SHP77 treated with DMSO at 0.1 percent for 48 hours (cell line): Measurements from ENCODE around the gene MYO1F.
A peak's percentile ranks its signal among the peaks of the same experiment; 100 is the strongest.
"Not testable (repeated sequence)": the region's sequence is repeated elsewhere in the genome, so short reads cannot be mapped to it uniquely, and the experiment has no call there.

Experiments
- DNase-seq: peaks from one replicate; lab custom pipeline; 2025; lab: John Stamatoyannopoulos, UW

Gene MYO1F

DNA sequence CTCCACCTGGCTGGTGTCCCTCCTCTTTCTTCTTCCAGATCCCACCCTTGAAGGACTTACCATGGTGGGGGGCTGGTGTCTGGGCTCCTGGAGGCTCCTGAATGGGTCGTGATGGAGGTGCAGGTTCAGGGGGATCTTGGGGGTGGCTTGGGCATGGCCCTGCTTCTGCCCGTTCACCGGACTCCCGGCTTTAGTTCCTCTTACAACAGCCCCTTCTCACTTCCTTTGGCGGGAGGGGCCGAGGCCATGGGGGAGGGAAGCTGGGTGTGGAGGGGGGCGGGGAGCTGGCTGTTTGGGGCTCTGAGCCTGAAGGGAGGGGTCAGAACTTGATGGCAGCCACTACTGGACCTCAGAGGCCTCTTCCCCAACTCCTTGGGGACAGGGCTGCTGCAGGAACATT lies at the start of gene MYO1F:
Gene MYO1F (minus strand): TSS at position 196 of the 400 bp plus-strand sequence. CDS start 133 bp downstream, at position 63.
- DNase-seq, result no peak

DNA sequence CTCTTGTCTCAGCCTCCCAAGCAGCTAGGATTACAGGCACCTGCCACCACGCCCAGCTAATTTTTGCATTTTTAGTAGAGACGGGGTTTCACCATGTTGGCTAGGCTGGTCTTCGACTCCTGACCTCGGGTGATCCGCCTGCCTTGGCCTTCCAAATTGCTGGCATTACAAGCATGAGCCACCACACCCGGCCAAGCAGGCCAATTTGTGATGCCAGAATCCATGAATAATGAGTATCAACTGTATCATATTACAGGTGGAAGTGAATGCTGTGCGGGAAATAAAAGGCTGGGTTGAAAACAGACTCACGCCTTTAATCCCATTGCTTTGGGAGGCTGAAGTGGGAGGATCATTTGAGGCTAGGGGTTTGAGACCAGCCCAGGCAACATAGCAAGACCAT lies 49.6 kb upstream of the MYO1F start:
- DNase-seq, result no peak

- DNase-seq, result not testable (repeated sequence)
Observed at GRCh38 chr19:8622886-8623285, 45.6 kb upstream of the MYO1F start.

GRCh38 chr19:8618751-8619150 lies 41.5 kb upstream of the MYO1F start:
- DNase-seq, result no peak

DNA sequence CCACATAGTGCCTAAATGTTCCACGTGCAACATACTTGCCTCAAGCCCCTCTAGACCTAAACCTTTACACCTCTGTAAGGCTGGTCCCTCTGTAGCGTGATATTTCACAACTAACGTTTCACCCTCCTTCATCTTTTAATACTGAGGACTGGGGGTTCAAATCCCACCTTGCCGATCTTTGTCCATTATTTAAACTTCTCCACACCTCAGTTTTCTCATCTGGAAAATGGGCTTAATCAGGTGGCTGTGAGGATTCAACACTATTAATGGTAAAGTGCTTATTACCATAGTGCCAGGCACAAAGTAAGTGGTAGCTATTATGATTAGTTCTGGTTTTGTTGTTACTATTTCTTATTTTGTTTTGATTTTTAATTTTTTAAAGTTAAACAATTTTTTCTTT lies 40.7 kb upstream of the MYO1F start:
- DNase-seq, result no peak

- DNase-seq, result not testable (repeated sequence)
Observed at GRCh38 chr19:8617325-8617724, 40.1 kb upstream of the MYO1F start.

DNA sequence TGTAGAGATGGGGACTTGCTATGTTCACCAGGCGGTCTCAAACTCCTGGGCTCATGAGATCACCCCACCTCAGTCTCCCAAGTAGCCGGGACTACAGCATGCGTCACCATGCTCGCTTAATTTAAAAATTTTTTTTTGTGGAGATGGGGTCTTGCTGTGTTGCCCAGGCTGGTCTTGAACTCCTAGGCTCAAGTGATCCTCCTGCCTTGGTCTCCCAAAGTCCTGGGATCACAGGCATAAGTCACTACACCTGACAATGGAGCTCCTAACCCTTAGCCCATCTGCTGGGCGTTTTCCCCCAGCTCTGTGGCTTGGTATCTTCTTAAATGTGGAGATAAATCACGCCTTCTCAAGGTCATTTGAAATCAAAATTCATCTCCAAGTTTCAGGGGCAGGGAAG lies 39.6 kb upstream of the MYO1F start:
- DNase-seq, result no peak

- DNase-seq, result peak; percentile 25
Observed at GRCh38 chr19:8615813-8616596, 38.8 kb upstream of the MYO1F start.

DNA sequence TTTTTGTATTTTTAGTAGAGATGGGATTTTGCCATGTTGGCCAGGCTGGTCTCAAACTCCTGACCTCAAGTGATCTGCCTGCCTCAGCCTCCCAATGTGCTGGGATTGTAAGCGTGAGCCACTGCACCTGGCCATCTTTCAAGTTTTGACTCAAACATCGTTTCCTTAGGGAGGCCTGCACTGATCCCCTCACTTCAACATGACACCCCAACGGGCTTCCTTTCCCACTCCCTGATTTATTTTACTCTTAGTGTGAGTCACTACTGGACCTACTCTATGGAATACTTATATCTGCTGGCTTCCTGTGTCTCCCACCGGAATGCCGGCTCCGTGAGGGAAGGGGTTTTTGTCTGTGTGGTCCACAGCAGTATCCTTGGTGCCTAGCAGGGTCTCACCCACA lies 37.8 kb upstream of the MYO1F start:
- no peak for DNase-seq

- no peak for DNase-seq
Observed at GRCh38 chr19:8614455-8614854, 37.2 kb upstream of the MYO1F start.

DNA sequence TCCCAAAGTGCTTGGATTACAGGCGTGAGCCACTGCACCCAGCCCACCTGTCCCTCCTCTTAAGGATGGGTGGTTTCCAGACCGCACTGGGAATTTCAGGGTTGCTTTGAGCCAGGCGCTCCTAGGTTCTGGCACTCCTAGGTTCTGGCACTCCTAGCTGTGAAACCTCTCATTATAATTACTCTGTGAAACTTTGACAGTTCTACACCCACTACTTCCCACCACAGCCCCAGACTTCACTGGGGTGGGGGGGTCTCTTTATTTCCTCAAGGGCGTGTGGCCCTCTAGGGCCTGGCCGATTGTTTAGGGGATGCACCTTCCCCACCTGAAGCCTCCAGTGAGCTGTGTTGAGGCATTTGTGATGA lies 35.5 kb upstream of the MYO1F start:
- DNase-seq, result no peak

DNA sequence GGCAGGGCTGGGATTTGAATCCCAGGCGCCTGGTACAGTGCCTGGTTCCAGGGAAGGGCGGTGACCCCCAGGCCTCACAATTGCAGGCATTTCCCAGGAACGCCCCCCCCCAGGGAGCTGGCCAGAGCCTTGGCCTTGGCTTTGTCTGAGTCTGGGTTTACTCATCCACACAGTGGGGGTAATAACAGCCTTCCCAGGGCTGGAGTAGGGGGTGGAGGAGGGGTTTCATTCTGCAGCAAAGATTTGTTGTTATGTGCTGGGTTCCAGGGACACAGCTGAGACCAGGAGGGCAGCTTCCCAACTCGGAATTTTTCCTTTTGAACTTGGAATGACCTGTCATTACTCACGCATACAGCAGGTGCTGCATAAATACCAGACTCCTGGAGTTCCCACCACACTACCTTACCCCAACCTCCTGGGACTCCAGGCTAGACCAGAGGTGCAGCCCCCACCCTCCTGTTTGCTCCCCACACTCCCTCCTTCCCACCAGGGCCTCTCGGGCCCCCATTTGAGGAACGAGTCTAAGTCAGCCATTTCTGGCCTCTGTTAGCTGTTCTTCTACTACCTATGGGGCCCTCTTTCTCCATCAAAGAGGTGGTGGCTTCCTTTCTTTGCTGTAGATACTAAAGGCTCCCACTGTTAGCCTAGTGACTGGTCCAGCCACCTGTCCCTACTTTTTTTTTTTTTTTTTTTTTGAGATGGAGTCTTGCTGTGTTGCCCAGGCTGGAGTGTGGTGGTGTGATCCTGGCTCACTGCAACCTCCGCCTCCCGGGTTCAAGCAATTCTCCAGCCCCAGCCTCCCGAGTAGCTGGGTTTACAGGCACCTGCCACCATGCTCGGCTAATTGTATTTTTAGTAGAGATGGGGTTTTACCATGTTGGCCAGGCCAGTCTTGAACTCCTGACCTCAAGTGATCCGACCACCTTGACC lies 34.9 kb upstream of the MYO1F start:
- no peak for DNase-seq

- DNase-seq, result no peak
Observed at GRCh38 chr19:8611391-8611876, 34.2 kb upstream of the MYO1F start.

GRCh38 chr19:8610936-8611300 lies 33.7 kb upstream of the MYO1F start:
- DNase-seq, result no peak

DNA sequence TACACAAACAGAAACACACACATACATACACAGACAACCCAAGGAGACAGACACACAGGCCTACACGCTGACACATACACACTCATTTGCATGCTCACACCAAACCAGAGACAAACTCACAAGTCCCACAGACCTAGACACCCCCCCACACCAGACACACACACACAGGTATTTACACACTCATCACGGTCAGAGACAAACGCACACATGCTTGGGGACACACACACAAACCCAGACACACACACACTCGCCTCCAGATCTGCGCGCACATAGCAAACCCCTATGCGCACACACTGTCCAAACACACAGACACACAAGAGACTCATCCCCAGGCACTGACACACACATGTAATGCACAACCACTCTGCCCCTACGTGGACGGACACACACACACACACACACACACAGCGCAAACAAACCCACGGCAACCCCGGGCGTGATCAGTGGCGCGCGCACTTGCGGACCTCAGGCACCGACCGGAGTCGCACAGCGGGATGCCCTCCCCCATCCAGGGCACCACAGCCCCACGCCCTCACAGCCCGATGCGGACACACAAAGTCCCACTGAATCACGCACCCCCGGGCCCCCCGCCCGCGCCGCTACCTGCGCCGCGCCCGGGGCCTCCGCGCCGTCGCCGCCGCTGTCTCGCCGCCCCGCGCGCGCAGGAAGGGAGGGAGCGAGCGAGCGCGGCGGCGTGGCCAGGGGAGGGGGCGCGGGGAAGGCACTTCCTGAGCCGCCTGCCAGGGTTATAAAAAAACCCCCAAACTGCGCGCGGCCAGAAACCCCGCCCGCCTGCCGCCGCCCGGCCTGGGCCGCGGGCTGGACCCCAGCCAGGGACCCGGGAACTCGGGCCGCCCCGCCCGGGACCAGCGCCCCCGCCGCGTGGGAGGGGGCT lies 33.0 kb upstream of the MYO1F start, which contains the start of gene ADAMTS10:
Gene ADAMTS10 (minus strand): TSS at position 675 of the 895 bp plus-strand sequence. CDS start 5,005 bp downstream, outside the sequence.
- no peak for DNase-seq

DNA sequence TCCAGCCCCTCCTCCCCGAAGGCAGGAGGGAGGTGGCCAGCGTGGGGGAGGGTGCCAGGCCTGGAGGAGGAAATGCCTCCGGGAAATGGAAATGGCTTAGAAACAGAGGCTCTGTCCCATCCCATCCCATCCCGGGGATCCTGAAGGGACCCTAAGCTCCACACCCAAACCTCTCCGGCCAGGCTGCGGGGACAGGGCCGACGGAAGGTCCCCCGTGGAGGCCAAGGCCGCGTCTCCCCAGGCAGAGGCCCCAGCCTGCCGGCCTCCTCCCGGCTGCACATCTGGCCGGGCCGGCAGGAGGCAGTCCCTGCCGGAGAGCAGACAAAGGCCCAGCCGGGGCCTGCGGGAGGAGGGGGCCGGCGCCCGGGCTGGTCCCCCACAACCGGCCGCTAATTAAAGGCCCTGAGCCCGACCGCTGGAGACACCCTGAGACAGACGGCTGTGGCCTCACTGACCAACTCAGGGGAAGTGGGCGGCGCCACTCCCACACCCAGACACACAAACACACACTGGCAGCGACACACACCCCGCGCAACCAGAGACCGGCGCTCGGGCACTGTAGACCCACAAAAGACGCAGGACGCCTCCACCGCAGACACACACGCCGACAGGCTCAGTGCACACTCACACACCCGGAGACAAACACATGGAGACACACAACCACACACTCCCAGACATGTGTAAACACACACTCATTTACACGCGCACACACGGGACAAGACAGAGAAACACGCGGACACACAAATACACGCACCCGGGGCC lies 32.2 kb upstream of the MYO1F start:
- no peak for DNase-seq

DNA sequence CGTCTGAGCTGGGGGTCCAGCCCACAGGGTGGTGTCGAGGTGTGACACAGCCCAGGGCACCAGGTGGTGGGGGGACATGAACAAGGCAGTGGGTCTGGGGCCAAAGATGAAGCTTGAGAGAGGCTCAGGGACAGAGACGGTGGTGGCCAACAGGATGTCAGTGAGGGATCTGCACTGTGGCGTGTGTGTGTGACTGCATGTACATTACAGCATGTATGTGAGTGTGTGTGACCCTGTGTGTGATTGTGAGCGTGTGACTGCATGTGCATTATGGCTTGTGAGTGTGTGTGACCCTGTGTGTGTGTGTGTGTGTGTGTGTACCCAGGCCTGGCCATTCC lies 31.7 kb upstream of the MYO1F start:
- DNase-seq, result no peak

DNA sequence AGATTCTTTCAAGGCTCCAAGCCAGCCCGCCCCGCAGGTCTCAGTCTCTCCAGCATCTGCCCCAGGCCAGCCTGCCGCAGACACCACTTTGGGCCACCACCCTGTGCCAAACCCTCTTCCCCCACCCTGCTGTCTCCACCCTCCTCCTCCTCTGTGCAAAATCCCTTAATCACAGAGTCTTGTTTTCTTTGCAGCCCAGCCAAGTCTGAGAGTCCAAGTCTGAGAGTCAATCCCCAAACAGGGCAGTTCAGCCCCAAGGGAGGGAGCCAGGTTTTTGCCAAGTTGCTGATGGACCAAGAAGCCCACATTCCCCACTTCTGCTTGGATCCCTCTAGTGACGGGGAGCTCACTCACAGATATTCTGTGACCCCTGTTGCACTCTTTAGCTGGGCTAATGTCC lies 30.1 kb upstream of the MYO1F start:
- DNase-seq, result no peak

- DNase-seq, result no peak
Observed at GRCh38 chr19:8605514-8605913, 28.3 kb upstream of the MYO1F start.

DNA sequence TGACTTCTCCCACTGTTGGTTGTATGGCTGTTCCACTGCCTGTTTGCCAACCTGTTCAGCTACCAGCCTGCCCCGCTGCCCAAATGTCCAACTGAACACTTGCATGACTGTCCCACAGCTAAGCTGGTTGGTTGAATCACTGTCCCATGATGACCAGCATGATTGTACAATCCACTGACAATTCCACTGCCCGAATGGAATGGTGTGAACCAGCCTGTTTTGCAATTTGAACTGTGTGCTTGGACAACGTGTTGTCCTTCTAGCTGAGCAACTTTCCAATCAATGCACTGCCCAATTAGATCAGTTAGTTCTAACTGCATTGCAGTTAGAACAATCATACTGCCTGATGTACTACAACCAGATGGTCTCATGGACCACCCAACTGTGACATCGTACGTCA lies 24.6 kb upstream of the MYO1F start:
- DNase-seq, result no peak

DNA sequence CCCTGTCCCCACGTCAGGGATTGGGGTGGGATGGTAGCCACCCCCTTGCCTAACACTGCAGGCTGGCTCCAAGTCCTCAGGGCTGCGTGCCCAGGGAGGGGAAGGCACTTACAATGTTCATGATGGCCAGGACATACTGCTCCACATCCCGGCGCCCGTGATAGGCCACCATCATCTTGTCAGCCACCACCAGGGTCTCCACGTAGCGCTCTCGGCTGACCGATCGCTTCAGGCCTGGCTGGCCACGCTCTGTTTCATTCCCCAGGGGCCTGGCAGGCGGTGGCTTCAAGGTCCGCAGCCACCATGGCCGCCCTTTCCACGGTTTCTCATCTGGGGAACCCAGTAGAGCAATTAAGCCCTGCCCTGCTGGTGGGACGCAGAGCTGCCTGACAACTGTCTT lies 23.6 kb upstream of the MYO1F start:
- no peak for DNase-seq
